Endodermal cell (in vitro differentiated cells): ENCODE measurements around the gene MKLN1. TPM values are rescaled to one million over a fixed set of nuclear protein-coding genes. Genes with fewer than 3 reads are reported as not detected.

ENCODE experiments used
- DNase-seq: peaks from one replicate; pipeline ENCODE4 v3.0.0-alpha.2; 2017
- H3K27ac ChIP-seq: 2 replicates; pipeline ENCODE4 v1.5.1; 2013; ENCODE audit warnings: mild to moderate bottlenecking, low read depth, low read length, moderate library complexity
- H3K27me3 ChIP-seq: 2 replicates; pipeline ENCODE4 v1.6.1; 2013; ENCODE audit warnings: mild to moderate bottlenecking, low read length, moderate library complexity; ENCODE audit not compliant: insufficient read depth, control insufficient read depth, poor library complexity, severe bottlenecking
- H3K36me3 ChIP-seq: 2 replicates; pipeline ENCODE4 v1.7.0; 2013; ENCODE audit warnings: mild to moderate bottlenecking, low read length, moderate library complexity; ENCODE audit not compliant: control insufficient read depth, insufficient read depth
- H3K4me1 ChIP-seq: one replicate; pipeline ENCODE4 v1.7.0; 2013; ENCODE audit warnings: low read length; ENCODE audit not compliant: control insufficient read depth, insufficient read depth
- H3K4me3 ChIP-seq: 2 replicates; pipeline ENCODE4 v1.5.1; 2013; ENCODE audit warnings: mild to moderate bottlenecking, low read length, moderate library complexity
- H3K9ac ChIP-seq: 2 replicates; pipeline ENCODE4 v1.6.1; 2013; ENCODE audit warnings: mild to moderate bottlenecking, low read length, moderate library complexity; ENCODE audit not compliant: poor library complexity, severe bottlenecking; ENCODE audit errors: extremely low read depth
- H3K9me3 ChIP-seq: 2 replicates; pipeline ENCODE4 v1.6.1; 2013; ENCODE audit warnings: mild to moderate bottlenecking, low read length, moderate library complexity; ENCODE audit not compliant: control insufficient read depth
- H3K27ac Mint-ChIP-seq: 2 replicates; pipeline ENCODE4 v1.8.0; 2020; ENCODE audit warnings: mixed read lengths
- H3K27me3 Mint-ChIP-seq: 2 replicates; pipeline ENCODE4 v1.8.0; 2021; ENCODE audit warnings: mild to moderate bottlenecking, mixed read lengths; ENCODE audit not compliant: insufficient read depth
- H3K36me3 Mint-ChIP-seq: 2 replicates; pipeline ENCODE4 v1.8.0; 2020; ENCODE audit warnings: low read depth, mixed read lengths
- H3K4me1 Mint-ChIP-seq: 2 replicates; pipeline ENCODE4 v1.8.0; 2020; ENCODE audit warnings: mixed read lengths
- H3K4me3 Mint-ChIP-seq: 2 replicates; pipeline ENCODE4 v1.8.0; 2020; ENCODE audit warnings: mild to moderate bottlenecking, moderate library complexity, mixed read lengths
- H3K9me3 Mint-ChIP-seq: 2 replicates; pipeline ENCODE4 v1.8.0; 2020; ENCODE audit warnings: mild to moderate bottlenecking, mixed read lengths
- CTCF ChIP-seq: fragments of 200-600 bp; sonication (generic); conservative IDR thresholded peaks from 2 replicates; pipeline ENCODE4 v1.5.0; 2021; ENCODE audit warnings: antibody characterized with exemption, mild to moderate bottlenecking
- WGBS, 2 experiments: methylation state at CpG; one replicate each; pipeline versions ENCODE4 v1.1.5 to v1.1.7; 2013; ENCODE audit warnings: missing lambda C conversion rate in 2 of 2, mixed read lengths in 1 of 2; ENCODE audit not compliant: insufficient coverage in 1 of 2, insufficient read length in 1 of 2; 5-methylcytosine and 5-hydroxymethylcytosine counted together
- total RNA-seq, 2 donors: library from RNA; stranded (reverse); fragmentation: NEBNext Ultra II Directional in 1 of 2; extraction: Animal tissue kit (Norgen Biotek cat#: 25700) in 1 of 2; gene quantifications; 2 replicates in 1 of 2; 3 replicates in 1 of 2; pipeline ENCODE4 v1.2.1, GENCODE V29; 2021

Gene MKLN1
- total RNA-seq, 2 donors from 2014 or later: 69.3 to 71.8 TPM

- Histone ChIP-seq H3K9me3 (peaks cover 11% of the 10 kb centered on the region), H3K4me3 (no peak overlapping the region), H3K36me3 (peaks cover 24% of the 10 kb centered on the region), H3K9ac (no peak overlapping the region), H3K27ac (no peak overlapping the region), H3K4me1 (no peaks in the 10 kb centered on the region), H3K27me3 (no peaks in the 10 kb centered on the region)
- TF ChIP-seq CTCF: peak; percentile 17
- WGBS, 2 experiments: 86 to 88% methylated on average over 1 of the region's 2 CpGs
- no peak for DNase-seq
- Mint-ChIP-seq H3K27me3 (no peaks in the 10 kb centered on the region), H3K4me1 (peaks cover 17% of the 10 kb centered on the region), H3K4me3 (no peak overlapping the region), H3K36me3 (peaks cover 22% of the 10 kb centered on the region), H3K27ac (peak overlapping the region; percentile 3), H3K9me3 (peaks cover 11% of the 10 kb centered on the region)
These were observed 24.4 kb downstream of the MKLN1 start for GRCh38 chr7:131352032-131352431.

GRCh38 chr7:131354390-131354789, 26.7 kb downstream of the MKLN1 start:
- Histone ChIP-seq H3K27me3 (no peaks in the 10 kb centered on the region), H3K4me1 (no peaks in the 10 kb centered on the region), H3K9ac (no peak overlapping the region), H3K36me3 (peaks cover 22% of the 10 kb centered on the region), H3K27ac (no peak overlapping the region), H3K4me3 (no peak overlapping the region), H3K9me3 (peaks cover 17% of the 10 kb centered on the region)
- Mint-ChIP-seq H3K27ac (no peak overlapping the region), H3K27me3 (no peaks in the 10 kb centered on the region), H3K36me3 (peaks cover 21% of the 10 kb centered on the region), H3K9me3 (peaks cover 11% of the 10 kb centered on the region), H3K4me3 (no peak overlapping the region), H3K4me1 (peaks cover 32% of the 10 kb centered on the region)
- no peak for TF ChIP-seq CTCF
- DNase-seq: no peak
- WGBS, 2 experiments: 91 to 100% methylated on average over 2 to 3 of the region's 3 CpGs

- Mint-ChIP-seq H3K4me1 (peaks cover 44% of the 10 kb centered on the region), H3K27ac (no peak overlapping the region), H3K27me3 (no peaks in the 10 kb centered on the region), H3K36me3 (peaks cover 6% of the 10 kb centered on the region), H3K4me3 (no peak overlapping the region), H3K9me3 (peaks cover 1% of the 10 kb centered on the region)
- Histone ChIP-seq H3K9me3 (peaks cover 7% of the 10 kb centered on the region), H3K27ac (no peak overlapping the region), H3K27me3 (no peaks in the 10 kb centered on the region), H3K4me1 (no peaks in the 10 kb centered on the region), H3K4me3 (no peak overlapping the region), H3K9ac (no peak overlapping the region), H3K36me3 (peaks cover 6% of the 10 kb centered on the region)
- WGBS, 2 experiments: 97 to 98% methylated on average over 5 to 12 of the region's 13 CpGs
- no peak for DNase-seq
- no peak for TF ChIP-seq CTCF
These were observed 28.5 kb downstream of the MKLN1 start for GRCh38 chr7:131355917-131356777.
